Measurements from ENCODE around the gene BMPER.

DNA sequence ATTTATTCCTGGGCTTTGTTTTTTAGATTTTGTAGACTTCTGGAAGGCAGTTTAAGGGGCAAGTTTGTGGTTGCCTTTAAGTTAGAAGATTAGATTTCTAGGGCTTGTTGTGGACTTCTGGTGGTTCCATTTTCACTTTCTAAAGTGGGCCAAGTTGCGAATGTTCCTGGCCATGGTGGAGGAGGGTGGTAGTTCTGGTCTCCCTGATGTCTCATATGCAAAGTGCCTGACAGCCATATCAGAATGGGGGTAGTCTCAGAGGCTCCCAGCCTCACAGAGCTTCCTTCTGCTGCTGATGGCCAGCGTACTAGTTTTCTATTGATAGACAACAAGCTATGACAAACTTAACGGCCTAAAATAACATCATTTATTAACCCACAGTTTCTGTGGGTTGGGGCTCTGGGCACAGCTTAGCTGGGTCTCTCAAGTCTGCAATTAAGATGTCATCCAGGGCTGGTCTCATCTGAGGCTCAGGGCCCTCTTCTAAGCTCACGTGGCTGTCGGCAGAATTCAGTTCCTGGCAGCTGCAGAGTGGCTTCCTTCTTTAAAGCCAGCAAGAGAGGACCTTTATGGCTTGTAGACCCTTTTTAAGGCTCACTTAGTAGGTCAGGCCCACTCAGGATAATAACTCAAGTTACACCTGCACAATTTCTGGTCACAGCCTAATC lies 44.8 kb downstream of the BMPER start:
- TF ChIP-seq, protein P1, sequence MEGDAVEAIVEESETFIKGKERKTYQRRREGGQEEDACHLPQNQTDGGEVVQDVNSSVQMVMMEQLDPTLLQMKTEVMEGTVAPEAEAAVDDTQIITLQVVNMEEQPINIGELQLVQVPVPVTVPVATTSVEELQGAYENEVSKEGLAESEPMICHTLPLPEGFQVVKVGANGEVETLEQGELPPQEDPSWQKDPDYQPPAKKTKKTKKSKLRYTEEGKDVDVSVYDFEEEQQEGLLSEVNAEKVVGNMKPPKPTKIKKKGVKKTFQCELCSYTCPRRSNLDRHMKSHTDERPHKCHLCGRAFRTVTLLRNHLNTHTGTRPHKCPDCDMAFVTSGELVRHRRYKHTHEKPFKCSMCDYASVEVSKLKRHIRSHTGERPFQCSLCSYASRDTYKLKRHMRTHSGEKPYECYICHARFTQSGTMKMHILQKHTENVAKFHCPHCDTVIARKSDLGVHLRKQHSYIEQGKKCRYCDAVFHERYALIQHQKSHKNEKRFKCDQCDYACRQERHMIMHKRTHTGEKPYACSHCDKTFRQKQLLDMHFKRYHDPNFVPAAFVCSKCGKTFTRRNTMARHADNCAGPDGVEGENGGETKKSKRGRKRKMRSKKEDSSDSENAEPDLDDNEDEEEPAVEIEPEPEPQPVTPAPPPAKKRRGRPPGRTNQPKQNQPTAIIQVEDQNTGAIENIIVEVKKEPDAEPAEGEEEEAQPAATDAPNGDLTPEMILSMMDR (IDR thresholded peaks at IDR 0.05): no peak
- no peak for TF ChIP-seq POLR2A (IDR thresholded peaks at IDR 0.05)

All from testis (tissue), 2 donors.